Measurements from ENCODE around the gene FGD3. TPM values are rescaled to one million over a fixed set of nuclear protein-coding genes. Genes with fewer than 3 reads are reported as not detected.

The FGD3 gene
- polyA plus RNA-seq, 3 donors: 5.2 to 5.6 (median 5.4) TPM

- no peak for DNase-seq (ENCODE audit: low read depth in 3 of 3, low spot score in 2 of 3)
Observed at GRCh38 chr9:93048566-93049448, 101.5 kb downstream of the FGD3 start.

GRCh38 chr9:93049491-93049890 lies 102.2 kb downstream of the FGD3 start:
- no peak for DNase-seq (ENCODE audit: low read depth in 3 of 3, low spot score in 2 of 3)

GRCh38 chr9:93050231-93050630 lies 102.9 kb downstream of the FGD3 start:
- DNase-seq (ENCODE audit: low read depth in 3 of 3, low spot score in 2 of 3): no peak

- DNase-seq (ENCODE audit: low read depth in 3 of 3, low spot score in 2 of 3): no peak
Observed at GRCh38 chr9:93051680-93052089, 104.4 kb downstream of the FGD3 start.

GRCh38 chr9:93052791-93053540 lies 105.6 kb downstream of the FGD3 start:
- DNase-seq (ENCODE audit: low read depth in 3 of 3, low spot score in 2 of 3): no peak

- DNase-seq (ENCODE audit: low read depth in 3 of 3, low spot score in 2 of 3): no peak
Observed at GRCh38 chr9:93053781-93054331, 106.5 kb downstream of the FGD3 start.

GRCh38 chr9:93054758-93055704 lies 107.7 kb downstream of the FGD3 start:
- DNase-seq (ENCODE audit: low read depth in 3 of 3, low spot score in 2 of 3): no peak

- DNase-seq (ENCODE audit: low read depth in 3 of 3, low spot score in 2 of 3): no peak
Observed at GRCh38 chr9:93057042-93057702, 109.8 kb downstream of the FGD3 start.

- DNase-seq (ENCODE audit: low read depth in 3 of 3, low spot score in 2 of 3): no peak
Observed at GRCh38 chr9:93057703-93058354, 110.5 kb downstream of the FGD3 start.

- DNase-seq (ENCODE audit: low read depth in 3 of 3, low spot score in 2 of 3): peak in 2 of 3 donors; percentile 56 to 71
Observed at GRCh38 chr9:93058355-93059010, 111.2 kb downstream of the FGD3 start, which contains the start of gene SUSD3. Gene SUSD3 (plus strand): TSS chr9:93058701. CDS start chr9:93058743, 42 bp downstream.

GRCh38 chr9:93059011-93059714 lies 111.8 kb downstream of the FGD3 start:
- DNase-seq (ENCODE audit: low read depth in 3 of 3, low spot score in 2 of 3): no peak

- no peak for DNase-seq (ENCODE audit: low read depth in 3 of 3, low spot score in 2 of 3)
Observed at GRCh38 chr9:93059715-93060578, 112.6 kb downstream of the FGD3 start.

GRCh38 chr9:93060746-93061259 lies 113.5 kb downstream of the FGD3 start:
- DNase-seq (ENCODE audit: low read depth in 3 of 3, low spot score in 2 of 3): no peak

- DNase-seq (ENCODE audit: low read depth in 3 of 3, low spot score in 2 of 3): no peak
Observed at GRCh38 chr9:93061260-93061751, 114.0 kb downstream of the FGD3 start.

- DNase-seq (ENCODE audit: low read depth in 3 of 3, low spot score in 2 of 3): no peak
Observed at GRCh38 chr9:93061791-93062763, 114.8 kb downstream of the FGD3 start.

Data from right renal cortex interstitium (tissue), 3 donors.